22Rv1 (cell line): ENCODE measurements around the gene CDC34.

Experiments used
- ZFX ChIP-seq: fragments of 450-650 bp; IDR thresholded peaks from 2 replicates; pipeline ENCODE4 v1.6.1; 2017; ENCODE audit warnings: antibody characterized with exemption, borderline replicate concordance
- TF ChIP-seq, protein P1 (sequence below): fragments of 450-650 bp; IDR thresholded peaks from 2 replicates; pipeline ENCODE4 v1.5.1; 2017; ENCODE audit warnings: mild to moderate bottlenecking

GRCh38 chr19:547117-547516 lies 15.6 kb downstream of the CDC34 start:
- TF ChIP-seq, protein P1, sequence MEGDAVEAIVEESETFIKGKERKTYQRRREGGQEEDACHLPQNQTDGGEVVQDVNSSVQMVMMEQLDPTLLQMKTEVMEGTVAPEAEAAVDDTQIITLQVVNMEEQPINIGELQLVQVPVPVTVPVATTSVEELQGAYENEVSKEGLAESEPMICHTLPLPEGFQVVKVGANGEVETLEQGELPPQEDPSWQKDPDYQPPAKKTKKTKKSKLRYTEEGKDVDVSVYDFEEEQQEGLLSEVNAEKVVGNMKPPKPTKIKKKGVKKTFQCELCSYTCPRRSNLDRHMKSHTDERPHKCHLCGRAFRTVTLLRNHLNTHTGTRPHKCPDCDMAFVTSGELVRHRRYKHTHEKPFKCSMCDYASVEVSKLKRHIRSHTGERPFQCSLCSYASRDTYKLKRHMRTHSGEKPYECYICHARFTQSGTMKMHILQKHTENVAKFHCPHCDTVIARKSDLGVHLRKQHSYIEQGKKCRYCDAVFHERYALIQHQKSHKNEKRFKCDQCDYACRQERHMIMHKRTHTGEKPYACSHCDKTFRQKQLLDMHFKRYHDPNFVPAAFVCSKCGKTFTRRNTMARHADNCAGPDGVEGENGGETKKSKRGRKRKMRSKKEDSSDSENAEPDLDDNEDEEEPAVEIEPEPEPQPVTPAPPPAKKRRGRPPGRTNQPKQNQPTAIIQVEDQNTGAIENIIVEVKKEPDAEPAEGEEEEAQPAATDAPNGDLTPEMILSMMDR, result no peak
- no peak for TF ChIP-seq ZFX
